Brain pericyte (primary cell): Measurements from ENCODE around the gene GPX6.
A peak's percentile ranks its signal among the peaks of the same experiment; 100 is the strongest.
"Not testable (repeated sequence)": the region's sequence is repeated elsewhere in the genome, so short reads cannot be mapped to it uniquely, and the experiment has no call there.

Source experiments
- DNase-seq: peaks from one replicate; pipeline ENCODE4 v3.0.0-alpha.2; 2012; ENCODE audit warnings: low read depth, low spot score

Gene GPX6

GRCh38 chr6:28486533-28486932, 29.1 kb downstream of the GPX6 start:
- DNase-seq, result no peak

- no peak for DNase-seq
Observed at GRCh38 chr6:28485482-28485881, 30.1 kb downstream of the GPX6 start.

- no peak for DNase-seq
Observed at GRCh38 chr6:28480253-28480932, 35.2 kb downstream of the GPX6 start.

GRCh38 chr6:28478518-28478917, 37.1 kb downstream of the GPX6 start:
- no peak for DNase-seq

GRCh38 chr6:28474441-28475219, 41.0 kb downstream of the GPX6 start:
- peak; percentile 34 for DNase-seq

GRCh38 chr6:28469153-28469745, 46.3 kb downstream of the GPX6 start:
- DNase-seq, result not testable (repeated sequence)

GRCh38 chr6:28468056-28468455, 47.5 kb downstream of the GPX6 start:
- DNase-seq, result no peak

GRCh38 chr6:28462401-28462800, 53.2 kb downstream of the GPX6 start:
- DNase-seq, result no peak

- no peak for DNase-seq
Observed at GRCh38 chr6:28458568-28458967, 57.0 kb downstream of the GPX6 start.
